Measurements from ENCODE around the gene CDKN2B-AS1. TPM values are rescaled to one million over a fixed set of nuclear protein-coding genes. Genes with fewer than 3 reads are reported as not detected.

Gene CDKN2B-AS1
- polyA plus RNA-seq, 1 donor = 0.15 TPM

DNA sequence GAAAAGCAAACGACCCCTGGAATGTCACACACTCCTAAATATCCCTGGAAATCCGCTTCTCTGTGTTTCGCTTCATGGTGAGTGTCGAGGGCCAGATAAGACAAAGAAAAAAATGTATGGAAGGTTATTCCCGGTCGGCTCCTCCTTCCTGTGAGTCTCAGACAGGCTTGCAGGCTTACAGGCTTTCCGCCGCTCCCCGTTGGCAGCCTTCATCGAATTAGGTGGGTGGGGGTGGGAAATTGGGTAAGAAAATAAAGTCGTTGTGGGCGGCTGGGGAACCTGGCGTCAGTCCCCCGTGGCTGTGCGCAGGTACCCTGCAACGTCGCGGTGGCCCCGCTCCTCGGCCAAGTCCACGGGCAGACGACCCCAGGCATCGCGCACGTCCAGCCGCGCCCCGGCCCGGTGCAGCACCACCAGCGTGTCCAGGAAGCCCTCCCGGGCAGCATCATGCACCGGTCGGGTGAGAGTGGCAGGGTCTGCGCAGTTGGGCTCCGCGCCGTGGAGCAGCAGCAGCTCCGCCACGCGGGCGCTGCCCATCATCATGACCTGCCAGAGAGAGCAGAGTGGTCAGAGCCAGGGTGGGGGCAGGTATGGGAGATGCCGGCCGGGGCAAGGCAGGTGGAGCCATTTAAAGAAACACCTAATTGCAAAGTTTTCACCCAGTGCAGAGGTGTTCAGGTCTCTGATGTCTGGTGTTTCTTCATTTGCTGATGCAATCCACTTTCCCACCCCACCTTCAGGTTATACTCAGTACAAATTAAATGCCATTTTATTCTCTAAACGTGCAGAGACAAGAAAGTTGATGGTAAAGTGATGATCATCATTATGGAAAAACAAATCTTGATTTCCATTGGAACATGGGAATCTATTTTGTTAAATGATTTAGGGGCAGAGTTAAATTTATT lies 11.4 kb downstream of the CDKN2B-AS1 start:
- DNase-seq (ENCODE audit: low read depth) = no peak

DNA sequence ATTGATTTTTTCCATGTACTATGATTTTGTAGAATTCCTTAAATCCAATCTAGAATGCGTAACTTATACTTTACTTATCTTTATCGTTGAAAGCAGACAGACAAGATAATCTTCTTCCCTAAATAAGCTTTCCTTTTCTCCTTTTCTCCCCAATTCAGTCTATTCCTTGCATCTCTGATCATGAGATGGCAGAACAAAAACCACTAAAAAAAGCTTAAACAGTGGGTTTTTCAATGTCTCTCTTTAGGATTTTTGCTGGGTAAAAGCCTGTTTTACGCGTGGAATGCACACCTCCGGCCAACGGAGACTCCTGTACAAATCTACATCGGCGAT lies 13.8 kb downstream of the CDKN2B-AS1 start:
- DNase-seq (ENCODE audit: low read depth) = no peak

DNA sequence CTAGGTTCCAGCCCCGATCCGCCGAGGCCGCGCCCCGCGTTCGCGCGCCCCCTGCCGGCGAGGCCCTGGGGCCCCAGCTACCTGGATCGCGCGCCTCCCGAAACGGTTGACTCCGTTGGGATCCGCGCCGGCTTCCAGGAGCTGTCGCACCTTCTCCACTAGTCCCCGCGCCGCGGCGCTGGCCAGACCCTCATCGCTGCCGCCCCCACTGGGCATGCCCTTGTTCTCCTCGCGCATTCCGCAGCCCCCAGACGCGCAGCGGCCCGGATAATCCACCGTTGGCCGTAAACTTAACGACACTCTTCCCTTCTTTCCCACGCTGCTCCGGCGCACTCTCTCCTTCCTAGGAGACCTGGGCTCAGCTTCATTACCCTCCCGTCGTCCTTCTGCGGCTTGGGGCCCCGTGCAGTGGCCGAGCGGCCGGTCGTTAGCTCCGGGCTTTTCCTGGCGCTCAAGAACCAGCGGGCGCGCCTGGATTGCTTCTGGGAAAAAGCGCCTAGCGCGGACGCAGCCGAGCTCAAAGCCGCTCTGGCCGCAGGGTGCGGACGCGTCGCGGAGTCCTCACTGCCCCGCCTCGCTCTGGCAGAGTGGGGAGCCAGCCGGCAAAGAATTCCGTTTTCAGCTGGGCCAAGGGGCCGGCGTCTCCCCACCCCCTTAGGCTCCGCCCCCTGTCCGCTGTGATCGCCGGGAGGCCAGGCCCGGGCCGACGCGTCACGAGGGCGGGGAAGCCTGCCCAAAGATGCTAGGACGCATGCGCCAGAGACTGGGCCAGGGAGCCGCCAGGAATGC lies 14.3 kb downstream of the CDKN2B-AS1 start, which contains the start of gene CDKN2B:
Gene CDKN2B (minus strand): TSS at position 589 of the 789 bp plus-strand sequence. CDS start 352 bp downstream, at position 237.
- no peak for DNase-seq (ENCODE audit: low read depth)

DNA sequence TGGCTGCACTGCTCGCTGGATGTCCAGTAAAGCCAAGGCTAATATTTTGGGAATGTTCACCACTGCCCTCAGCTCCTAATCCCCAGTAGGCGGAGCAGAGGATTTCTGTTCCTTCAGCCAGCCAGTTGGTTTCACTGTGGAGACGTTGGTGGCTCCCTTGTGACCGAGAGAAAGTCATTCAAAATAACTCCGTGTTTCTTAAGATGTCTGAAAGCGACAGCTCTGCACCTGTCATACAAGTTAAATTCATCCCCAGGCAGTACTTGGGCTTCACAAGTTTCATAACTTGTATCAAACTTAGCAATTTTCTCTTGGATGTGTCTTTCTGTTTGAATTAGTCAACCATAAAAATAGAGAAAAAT lies 14.9 kb downstream of the CDKN2B-AS1 start:
- DNase-seq (ENCODE audit: low read depth) = no peak

DNA sequence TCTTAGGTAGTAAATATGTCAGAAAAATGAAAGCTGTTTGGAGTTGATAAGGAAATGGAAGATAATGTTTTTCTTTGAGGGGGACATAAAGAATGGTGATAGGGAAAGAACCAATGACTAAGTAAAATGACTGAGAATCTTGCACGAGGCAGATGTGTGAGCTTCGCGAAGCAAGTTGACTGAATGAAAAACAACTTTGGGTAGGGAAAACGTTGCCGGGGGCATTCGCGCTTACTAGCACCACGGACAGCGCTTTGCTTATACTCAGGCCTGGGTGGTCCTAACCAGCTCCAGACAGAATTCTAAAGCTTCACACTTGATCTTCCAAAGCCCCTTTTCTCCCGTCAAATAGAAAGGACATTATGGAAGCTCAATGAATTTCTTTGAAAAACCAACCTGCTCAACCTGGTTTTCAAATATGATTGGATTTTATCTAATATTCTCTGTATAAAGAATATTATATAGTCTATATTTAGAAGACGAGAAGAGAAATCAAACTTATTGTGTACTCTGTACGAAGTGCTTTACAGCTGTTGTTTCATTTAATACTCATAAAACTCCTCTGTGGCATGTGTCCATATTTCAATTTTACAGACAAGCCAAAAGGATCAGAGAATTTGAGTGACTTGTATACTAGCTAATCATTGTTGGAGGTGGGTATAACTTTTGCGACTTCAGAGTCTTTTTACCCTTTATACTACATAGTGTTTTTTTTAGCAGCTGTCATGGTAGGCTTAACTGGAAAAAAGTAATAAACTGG lies 16.5 kb downstream of the CDKN2B-AS1 start:
- no peak for DNase-seq (ENCODE audit: low read depth)

DNA sequence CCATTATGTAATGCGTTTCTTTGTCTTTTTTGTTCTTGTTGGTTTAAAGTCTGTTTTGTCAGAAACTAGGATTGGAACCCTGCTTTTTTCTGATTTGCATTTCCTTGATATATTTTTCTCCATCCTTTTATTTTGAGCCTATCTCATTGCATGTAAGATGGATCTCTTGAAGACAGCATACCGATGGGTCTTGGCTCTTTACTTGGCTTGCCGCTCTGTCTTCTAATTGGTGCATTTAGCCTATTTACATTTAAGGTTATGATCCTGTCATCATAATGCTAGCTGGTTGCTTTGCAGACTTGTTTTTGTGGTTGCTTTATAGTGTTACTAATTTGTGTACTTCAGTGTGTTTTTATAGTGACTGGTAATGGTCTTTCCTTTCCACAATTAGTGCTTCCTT lies 27.8 kb downstream of the CDKN2B-AS1 start:
- DNase-seq (ENCODE audit: low read depth) = no peak

DNA sequence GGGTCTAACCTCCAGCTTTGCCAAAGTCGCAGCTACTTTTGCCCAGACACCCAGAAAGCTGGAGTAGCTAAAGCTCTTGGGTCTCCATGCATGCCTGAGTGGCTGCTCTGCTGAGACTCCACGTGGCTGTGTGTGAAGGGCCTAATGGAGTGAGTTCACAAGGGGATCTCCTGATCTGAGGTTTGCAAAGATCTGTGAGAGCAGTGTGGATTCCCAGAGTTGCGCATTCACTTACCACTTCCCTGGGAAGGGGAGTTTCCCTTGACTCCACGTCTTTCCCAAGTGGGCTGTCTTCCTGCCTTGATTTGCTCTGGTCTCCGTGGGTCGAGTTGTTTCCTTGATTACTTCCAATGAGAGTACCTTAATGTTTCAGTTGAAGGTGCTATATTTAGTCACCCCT lies 32.1 kb downstream of the CDKN2B-AS1 start:
- DNase-seq (ENCODE audit: low read depth) = no peak

DNA sequence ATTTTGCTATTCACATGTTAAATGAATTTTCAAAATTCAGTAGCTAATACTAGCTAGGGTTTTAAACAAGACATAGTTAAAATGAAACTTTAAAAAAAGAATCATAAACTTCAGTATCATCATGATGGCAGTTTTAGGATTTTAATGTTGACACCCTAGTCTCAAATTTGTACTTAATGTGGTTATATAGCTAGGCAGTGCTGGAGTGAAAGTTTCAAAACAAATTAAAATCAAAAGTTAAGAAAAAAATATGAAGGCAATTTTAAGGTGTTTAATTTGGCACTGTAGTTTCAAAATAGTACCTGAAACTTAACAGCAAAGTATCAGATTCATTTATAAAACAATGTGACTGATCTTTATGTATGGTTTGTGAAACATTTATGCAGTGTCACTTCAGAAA lies 33.8 kb downstream of the CDKN2B-AS1 start:
- no peak for DNase-seq (ENCODE audit: low read depth)

DNA sequence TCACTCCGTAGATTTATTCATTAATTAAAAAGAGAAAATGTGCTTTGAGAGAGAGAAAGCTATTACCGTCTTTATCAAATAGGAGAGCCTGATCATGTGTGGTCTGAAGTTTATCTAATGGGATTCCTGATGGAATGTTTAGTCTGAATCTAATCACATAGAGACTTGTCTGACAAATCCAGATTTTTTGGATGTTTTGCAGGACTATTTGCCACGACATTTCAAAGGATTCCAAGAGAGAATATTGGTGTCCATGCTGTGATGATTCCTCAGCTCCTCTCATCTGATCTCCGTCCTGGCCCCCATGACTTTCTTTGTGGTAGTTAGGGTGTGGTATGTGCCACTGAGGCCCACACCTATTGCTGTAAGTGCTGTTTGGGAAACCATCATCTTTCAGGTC lies 34.6 kb downstream of the CDKN2B-AS1 start:
- DNase-seq (ENCODE audit: low read depth) = no peak

DNA sequence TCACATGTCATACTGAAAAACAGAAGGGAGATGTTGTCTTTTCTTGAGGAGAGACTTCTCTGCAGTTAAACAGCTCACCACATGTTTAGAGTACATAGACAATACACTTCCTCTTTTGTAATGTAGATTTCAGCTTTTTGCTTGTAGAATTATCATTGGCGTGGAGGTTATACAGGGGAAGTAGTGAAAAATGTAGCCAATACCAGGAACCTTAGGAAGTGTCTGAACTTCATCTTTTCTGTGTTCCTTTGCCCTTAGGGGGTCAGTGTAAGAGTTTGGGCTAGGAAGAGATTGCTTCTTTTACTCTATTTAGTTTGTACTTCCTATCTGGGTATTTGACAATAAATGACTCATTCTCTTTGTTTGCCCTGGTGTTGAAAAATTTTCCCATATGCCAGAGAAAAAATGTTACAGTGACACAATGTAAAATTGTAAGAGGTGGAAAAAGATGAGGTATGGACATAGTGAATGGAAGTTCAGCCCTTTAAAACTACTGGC lies 35.6 kb downstream of the CDKN2B-AS1 start:
- DNase-seq (ENCODE audit: low read depth) = no peak

DNA sequence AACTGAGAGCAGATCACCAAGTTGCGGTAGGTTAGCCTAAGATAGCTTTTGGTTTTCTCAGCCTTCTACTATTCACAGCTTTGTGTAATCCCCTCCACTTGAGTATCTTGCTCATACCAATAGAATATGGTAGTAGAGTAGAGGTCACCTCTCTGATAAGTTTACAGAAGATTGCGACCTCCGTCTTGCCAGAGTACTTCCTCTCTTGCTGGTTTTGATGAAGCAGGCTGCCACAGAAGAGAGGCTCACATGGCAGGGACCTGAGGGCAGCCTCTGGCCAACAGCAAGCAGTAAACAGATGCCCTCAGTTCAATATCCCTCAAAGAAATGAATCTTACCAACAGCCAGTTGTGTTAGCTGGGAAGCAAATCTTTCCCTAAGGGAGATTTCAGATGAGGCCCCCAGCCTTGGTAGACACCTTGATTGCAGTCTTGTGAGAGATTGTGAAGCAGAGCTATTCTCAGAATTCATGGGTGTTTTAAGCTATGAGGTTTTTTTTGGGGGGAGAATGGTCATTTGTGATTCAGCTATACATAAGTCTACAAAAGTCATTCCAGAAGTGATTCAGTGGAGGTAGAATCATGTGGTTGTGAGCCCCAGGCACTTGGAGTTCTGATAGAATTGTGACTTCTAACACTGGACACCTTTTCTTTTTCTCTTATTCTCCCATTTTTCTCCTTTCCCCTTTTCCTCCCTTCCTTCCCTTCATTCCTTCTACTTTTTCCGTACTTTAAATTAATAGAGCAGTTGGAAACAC lies 37.2 kb downstream of the CDKN2B-AS1 start:
- no peak for DNase-seq (ENCODE audit: low read depth)

DNA sequence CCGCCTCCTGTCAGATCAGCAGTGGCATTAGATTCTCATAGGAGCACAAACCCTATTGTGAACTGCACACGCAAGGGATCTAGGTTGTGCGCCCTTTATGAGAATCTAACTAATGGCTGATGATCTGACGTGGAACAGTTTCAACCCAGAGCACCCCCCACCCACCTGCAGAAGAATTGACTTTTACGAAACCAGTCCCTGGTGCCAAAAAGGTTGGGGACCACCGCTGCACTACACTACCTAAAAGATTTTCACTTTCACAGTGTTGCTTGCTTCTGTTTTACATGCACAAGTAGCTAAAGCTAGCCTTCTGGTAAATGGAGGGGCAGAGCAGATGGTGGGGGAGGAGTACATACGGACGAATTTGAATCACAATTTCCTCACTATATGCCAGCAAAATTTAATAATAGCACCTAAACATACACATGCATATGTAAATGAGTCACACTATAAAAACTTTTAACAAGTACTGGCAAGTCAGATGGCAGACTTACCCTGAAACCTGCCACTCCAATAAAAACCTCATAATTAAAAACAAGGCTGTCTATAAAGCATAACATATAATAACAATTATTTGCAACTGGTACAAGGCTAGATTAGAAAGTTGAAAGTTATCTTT lies 38.5 kb downstream of the CDKN2B-AS1 start:
- no peak for DNase-seq (ENCODE audit: low read depth)

DNA sequence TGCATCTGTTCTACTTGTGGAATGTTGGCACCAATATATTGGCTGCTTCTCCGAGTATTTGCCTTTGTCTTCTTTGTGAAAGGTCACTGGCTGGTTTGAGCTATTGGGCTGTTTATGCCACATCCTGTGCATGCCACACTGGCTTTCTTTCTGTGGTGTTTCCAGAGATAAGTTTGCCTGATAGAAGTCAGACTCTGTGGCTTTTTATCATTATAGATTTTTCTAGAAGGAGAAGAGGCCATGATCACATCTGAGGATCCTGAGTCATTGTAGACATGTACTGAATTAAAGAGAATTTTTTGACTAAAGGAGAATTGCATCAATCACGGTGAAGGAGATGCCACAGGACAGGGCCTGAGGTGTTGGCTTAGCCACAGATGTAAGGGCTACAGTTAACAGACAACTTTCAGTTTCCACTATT lies 41.0 kb downstream of the CDKN2B-AS1 start:
- no peak for DNase-seq (ENCODE audit: low read depth)

DNA sequence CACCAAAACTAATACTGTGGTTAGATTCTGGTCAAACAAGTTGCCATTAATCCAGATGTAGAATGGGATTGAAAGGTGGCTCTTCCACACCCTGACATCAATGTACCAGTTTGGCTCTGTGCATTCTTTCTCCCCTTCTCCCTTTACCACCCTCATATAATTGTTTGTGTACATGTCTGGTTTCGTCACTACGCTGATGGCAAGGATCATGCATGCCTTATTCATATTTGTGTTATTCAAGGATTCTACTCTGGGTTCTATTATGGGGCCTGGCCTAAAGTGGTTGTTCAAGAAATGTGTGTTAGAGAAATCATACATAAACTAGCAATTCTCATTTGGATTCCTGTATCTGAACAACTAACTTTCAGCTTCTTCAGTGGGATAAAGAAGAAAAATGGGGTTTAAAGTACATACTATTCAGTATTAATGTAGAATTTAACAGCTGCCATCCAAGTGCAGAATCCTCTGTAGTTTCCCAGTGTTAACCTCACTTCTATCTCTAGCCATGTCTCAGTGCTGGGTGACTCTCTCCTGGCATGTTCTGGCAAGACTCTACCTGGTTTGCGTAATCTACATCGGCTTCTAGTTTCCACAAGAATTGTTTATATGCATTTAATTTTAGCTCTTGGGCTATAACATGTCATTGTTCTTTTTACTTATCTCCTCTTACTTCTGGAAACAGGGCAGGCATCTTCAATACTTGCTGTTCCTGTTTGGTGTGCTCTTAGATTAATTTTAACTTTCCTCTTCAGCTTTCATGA lies 42.5 kb downstream of the CDKN2B-AS1 start:
- DNase-seq (ENCODE audit: low read depth) = no peak

DNA sequence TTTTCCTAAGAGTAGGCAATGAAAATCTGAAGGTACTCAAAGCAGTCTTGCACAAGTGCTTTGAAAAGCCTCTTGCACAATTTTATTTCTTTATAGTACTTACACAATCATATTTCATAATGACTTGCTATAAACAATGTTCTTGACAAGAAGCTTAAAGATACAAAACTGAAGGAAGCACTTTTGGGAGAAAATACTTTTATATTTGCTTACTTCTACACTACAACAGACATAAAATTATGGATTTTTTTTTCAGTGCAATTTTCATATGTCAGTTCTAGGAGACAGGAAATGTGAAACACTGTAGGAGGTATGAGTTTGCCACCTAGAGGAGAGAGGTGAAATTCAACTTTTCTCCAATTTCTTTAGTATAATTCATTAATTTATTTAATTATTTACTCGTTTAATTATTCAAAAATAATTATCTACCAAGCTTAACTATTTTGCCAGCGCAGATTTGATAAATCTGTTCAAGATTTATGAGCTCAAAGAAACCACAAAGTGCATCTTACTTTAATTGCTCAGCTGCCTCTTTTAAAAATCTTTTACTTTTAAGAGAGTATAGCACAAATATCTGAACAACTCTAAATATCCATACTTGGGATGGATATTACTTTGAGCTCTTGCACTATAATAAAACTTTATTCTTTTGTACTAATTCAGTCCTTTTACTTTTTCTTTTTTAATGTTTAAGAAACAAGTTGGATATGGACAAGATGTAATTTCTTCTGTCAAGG lies 43.5 kb downstream of the CDKN2B-AS1 start:
- no peak for DNase-seq (ENCODE audit: low read depth)

DNA sequence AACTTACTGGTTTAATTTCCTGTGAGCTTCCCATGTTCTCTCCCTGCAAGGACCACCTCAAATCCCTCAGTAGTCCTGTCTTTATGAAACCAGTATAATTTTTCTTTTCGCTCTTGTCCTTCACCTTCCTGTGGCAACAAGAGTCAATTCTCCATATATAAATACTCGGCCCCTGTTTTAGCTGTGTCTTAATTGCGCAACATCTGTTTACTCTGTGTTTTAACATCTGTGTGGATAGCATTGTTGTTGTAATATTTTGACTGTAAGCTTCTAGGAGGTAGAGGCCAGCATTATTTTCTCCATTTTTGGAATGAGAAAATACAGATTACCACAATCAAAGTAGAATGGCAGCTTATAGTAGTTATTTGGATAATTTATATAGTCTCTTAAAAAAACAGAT lies 44.7 kb downstream of the CDKN2B-AS1 start:
- no peak for DNase-seq (ENCODE audit: low read depth)

DNA sequence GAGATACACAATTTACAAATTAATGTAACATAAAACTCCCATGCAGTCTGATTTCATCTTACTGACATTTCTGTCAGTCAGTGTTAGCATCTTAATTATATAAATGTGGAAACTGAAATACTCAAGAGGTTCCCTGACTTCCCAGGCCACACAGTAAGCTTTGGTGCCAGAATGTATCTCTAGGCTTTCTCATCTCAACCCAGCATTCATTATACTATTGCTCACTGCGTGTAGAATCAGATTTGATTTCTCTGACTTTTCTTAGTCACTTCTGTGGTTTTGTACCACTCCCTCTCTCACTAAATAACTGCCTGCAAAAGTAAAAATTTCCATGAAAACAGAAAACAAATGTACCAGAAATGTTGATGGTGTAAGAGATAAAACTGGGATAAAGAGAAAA lies 46.2 kb downstream of the CDKN2B-AS1 start:
- DNase-seq (ENCODE audit: low read depth) = no peak

DNA sequence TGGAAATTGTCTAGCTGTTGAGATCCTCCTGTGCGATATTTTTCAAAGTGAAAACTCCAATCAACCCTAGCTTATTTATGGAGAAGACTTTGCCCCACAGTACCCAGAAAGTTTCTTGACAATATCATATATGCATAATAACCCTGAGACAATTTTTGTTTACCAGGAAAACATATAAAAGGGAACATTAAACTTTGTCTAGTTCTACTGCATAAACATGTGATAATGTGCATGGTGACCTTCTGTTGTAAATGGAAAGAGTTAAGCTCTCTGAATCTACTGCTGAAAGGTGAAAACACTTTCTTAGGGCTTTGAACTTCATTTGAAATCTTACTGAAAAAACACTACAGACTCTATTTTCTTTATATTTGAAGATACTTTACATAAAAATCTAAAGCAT lies 46.8 kb downstream of the CDKN2B-AS1 start:
- no peak for DNase-seq (ENCODE audit: low read depth)

DNA sequence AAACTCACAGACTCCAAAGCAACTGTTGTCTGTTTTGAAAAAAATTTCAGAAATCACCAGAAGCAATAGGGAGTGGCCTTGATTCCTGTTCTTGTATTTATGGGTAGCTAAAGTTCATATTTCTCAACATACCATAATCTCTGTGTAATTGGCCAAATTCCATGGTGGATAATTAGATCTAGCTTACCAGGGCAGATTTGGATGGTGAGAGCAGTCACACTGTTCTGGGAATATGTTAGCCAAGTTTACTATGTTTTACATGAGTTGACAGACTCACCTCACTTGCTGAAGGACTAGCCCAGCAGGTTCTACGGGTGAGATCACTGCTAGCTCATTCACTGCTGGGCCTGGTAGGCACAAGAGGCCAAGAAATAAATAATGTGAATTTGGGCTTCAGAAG lies 47.2 kb downstream of the CDKN2B-AS1 start:
- no peak for DNase-seq (ENCODE audit: low read depth)

Measured in forelimb muscle (tissue), 1 donor.